Tibial nerve (tissue), 4 donors: ENCODE measurements around the gene FRS2.

Experiments used
- EP300 ChIP-seq, 2 donors: sonication (generic); formaldehyde crosslinking; IDR thresholded peaks; one replicate each; pipeline ENCODE4 v1.6.1; 2017; ENCODE audit warnings: antibody characterized with exemption in 2 of 2, mild to moderate bottlenecking in 1 of 2
- POLR2A ChIP-seq, 2 donors: fragments of 450-650 bp; IDR thresholded peaks; one replicate each; pipeline ENCODE4 v1.6.1; 2017; ENCODE audit warnings: antibody characterized with exemption in 2 of 2, mild to moderate bottlenecking in 2 of 2, moderate library complexity in 2 of 2
- TF ChIP-seq, protein P1 (sequence below), 5 experiments: fragments of 200-600 bp in 3 of 5; fragments of 450-650 bp in 2 of 5; sonication (generic) in 3 of 5; IDR thresholded peaks; one replicate each; pipeline ENCODE4 v1.5.1; 2016 to 2019; ENCODE audit warnings: antibody characterized with exemption in 5 of 5, mild to moderate bottlenecking in 3 of 5, moderate library complexity in 2 of 5

DNA sequence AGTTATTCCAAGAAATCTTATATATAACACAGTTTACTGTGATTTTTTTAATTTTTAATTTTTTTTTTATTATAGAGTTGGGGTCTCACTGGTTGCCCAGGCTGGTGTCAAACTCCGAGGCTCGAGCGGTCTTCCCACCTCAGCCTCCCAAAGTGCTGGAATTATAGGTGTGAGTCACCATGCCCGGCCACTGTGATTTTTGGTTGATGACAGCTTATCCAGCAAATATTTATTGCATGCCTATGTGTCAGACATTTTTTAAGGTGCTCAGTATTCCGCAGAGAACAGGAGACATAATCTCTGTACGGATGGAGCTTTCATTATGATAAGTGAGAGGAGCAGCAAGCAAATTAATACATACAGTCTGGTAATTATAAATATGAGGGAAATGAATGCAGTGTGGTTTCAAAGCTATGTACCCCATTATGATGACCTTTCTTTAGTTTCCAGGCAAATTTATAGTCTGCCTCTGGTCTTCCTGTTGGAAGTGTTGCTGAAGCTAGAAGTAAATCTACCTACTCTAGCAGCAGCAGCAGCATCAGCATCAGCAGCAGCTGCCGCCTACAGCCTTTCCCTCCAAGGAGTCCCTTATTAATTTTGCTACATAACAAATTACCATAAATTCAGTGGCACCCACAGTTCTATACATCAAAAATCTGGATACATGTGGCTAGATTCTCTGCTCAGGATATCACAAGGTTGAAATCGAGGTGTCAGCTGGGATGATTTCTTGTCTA, 32.3 kb downstream of the FRS2 start:
- TF ChIP-seq POLR2A (IDR thresholded peaks at IDR 0.05) (no peak), EP300 (IDR thresholded peaks at IDR 0.05) (no peak)
- TF ChIP-seq, protein P1, sequence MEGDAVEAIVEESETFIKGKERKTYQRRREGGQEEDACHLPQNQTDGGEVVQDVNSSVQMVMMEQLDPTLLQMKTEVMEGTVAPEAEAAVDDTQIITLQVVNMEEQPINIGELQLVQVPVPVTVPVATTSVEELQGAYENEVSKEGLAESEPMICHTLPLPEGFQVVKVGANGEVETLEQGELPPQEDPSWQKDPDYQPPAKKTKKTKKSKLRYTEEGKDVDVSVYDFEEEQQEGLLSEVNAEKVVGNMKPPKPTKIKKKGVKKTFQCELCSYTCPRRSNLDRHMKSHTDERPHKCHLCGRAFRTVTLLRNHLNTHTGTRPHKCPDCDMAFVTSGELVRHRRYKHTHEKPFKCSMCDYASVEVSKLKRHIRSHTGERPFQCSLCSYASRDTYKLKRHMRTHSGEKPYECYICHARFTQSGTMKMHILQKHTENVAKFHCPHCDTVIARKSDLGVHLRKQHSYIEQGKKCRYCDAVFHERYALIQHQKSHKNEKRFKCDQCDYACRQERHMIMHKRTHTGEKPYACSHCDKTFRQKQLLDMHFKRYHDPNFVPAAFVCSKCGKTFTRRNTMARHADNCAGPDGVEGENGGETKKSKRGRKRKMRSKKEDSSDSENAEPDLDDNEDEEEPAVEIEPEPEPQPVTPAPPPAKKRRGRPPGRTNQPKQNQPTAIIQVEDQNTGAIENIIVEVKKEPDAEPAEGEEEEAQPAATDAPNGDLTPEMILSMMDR (IDR thresholded peaks at IDR 0.05): no peak
